Fibroblast of lung (primary cell): ENCODE results near the gene GPRASP2. TPM values are rescaled to one million over a fixed set of nuclear protein-coding genes. Genes with fewer than 3 reads are reported as not detected.

Experiments used
- DNase-seq, 2 donors: peaks; one replicate each; pipeline versions ENCODE4 v3.0.0 to v3.0.0-alpha.2; 2010; ENCODE audit warnings: low read depth in 2 of 2
- H2AFZ ChIP-seq: 2 replicates; pipeline ENCODE4 v1.5.1; 2012; ENCODE audit warnings: low read length, control low read depth, inconsistent platforms
- H3K27ac ChIP-seq: 2 replicates; pipeline ENCODE4 v1.5.1; 2011; ENCODE audit warnings: low read length, control low read depth; ENCODE audit not compliant: insufficient read depth
- H3K27me3 ChIP-seq: 2 replicates; pipeline ENCODE4 v1.5.1; 2011; ENCODE audit warnings: mild to moderate bottlenecking, low read length; ENCODE audit not compliant: control insufficient read depth, insufficient read depth
- H3K36me3 ChIP-seq: 2 replicates; pipeline ENCODE4 v1.5.1; 2011; ENCODE audit warnings: low read length; ENCODE audit not compliant: control insufficient read depth, insufficient read depth
- H3K4me1 ChIP-seq: 2 replicates; pipeline ENCODE4 v1.5.1; 2011; ENCODE audit warnings: low read length; ENCODE audit not compliant: control insufficient read depth, insufficient read depth; ENCODE audit errors: extremely low read depth
- H3K4me2 ChIP-seq: 2 replicates; pipeline ENCODE4 v1.5.1; 2011; ENCODE audit warnings: low read length, control low read depth; ENCODE audit not compliant: insufficient read depth; ENCODE audit errors: extremely low read depth
- H3K4me3 ChIP-seq, 4 experiments: fragments of 200-600 bp in 1 of 4; sonication (generic) in 1 of 4; replicated peaks in 1 of 4; 2 replicates each; pipeline ENCODE4 v1.5.1; 2011 to 2016; ENCODE audit warnings: low read length in 4 of 4, low read depth in 3 of 4, mild to moderate bottlenecking in 3 of 4, control low read depth in 2 of 4, inconsistent platforms in 1 of 4, mixed read lengths in 1 of 4; ENCODE audit not compliant: insufficient read depth in 1 of 4; ENCODE audit errors: control extremely low read depth in 1 of 4
- H3K79me2 ChIP-seq: 2 replicates; pipeline ENCODE4 v1.5.1; 2012; ENCODE audit warnings: mild to moderate bottlenecking, low read length, inconsistent platforms; ENCODE audit not compliant: control insufficient read depth, insufficient read depth
- H3K9ac ChIP-seq: 2 replicates; pipeline ENCODE4 v1.5.1; 2011; ENCODE audit warnings: mild to moderate bottlenecking, low read length, control low read depth; ENCODE audit not compliant: insufficient read depth
- H3K9me3 ChIP-seq: 2 replicates; pipeline ENCODE4 v1.5.1; 2012; ENCODE audit warnings: low read depth, low read length; ENCODE audit not compliant: control insufficient read depth, insufficient read depth
- H4K20me1 ChIP-seq: 2 replicates; pipeline ENCODE4 v1.5.1; 2011; ENCODE audit warnings: low read length; ENCODE audit not compliant: control insufficient read depth, insufficient read depth; ENCODE audit errors: extremely low read depth
- EZH2 ChIP-seq: IDR thresholded peaks from 2 replicates; pipeline ENCODE4 v1.5.1; 2012; ENCODE audit warnings: low read length, control low read depth, mild to moderate bottlenecking; ENCODE audit errors: missing control alignments
- polyA plus RNA-seq, 2 donors: library from polyadenylated mRNA; depleted of rRNA in 1 of 2; stranded (reverse) in 1 of 2; unstranded in 1 of 2; fragments of >200 nt; gene quantifications; 2 replicates each; pipeline ENCODE4 v1.2.1, GENCODE V29; 2011 to 2012; ENCODE audit warnings: missing spikeins in 1 of 2
- total RNA-seq: library from RNA; depleted of rRNA; stranded (reverse); fragments of >200 nt; gene quantifications from 2 replicates; pipeline ENCODE4 v1.2.1, GENCODE V29; 2014
- TF ChIP-seq, protein P1 (sequence below), 2 donors: IDR thresholded peaks in 1 of 2; conservative IDR thresholded peaks in 1 of 2; 1 replicate in 1 of 2; 2 replicates in 1 of 2; pipeline ENCODE4 v1.5.1; 2011 to 2012; ENCODE audit warnings: low read length in 2 of 2, control low read depth in 1 of 2, inconsistent platforms in 1 of 2, low read depth in 1 of 2, mild to moderate bottlenecking in 1 of 2

Gene GPRASP2
- total and polyA plus RNA-seq, 2 donors (not counting 1 experiment from before 2014, with no cell fraction given), result 8.8 to 24.6 TPM

DNA sequence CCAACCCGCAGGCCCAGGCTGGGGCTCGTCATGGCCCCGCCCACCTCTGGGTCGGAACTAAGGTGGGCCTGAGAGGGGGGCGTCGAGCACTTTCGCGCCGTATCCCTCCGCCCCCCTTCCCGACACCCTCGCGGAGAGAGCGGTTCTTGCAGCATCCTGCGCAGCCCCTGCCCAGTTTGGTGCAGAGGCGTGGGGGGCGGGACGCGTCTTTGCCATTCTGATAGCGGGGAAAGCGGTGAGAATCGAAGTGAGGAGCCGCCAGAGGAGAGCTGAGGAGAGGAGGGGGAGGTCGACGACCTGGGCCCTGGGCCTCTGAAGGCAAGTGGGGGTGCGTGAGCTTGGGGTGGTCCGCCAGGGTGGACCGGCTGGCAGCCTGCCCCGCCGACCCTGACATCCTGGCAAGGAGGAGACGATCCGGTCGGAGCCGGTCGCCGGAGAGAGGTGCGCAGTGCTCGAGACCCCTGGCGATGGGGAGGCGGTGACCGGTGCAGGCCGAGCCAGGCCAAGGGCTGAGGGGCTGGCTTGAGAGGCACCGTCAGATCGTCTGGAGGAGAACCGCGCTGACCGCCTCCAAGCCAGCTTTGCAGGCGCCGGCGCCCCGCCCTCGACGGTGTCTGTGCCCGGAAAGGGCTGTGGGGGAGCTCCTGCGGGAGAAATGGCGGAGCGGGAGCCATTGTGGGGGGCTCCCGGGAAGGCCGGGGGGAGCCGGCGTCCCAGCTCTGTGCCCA lies 33.8 kb downstream of the GPRASP2 start:
- Histone ChIP-seq H3K9ac (peak overlapping the region; percentile 23), H3K4me2 (peak overlapping the region; percentile 44), H3K79me2 (no peaks in the 10 kb centered on the region), H3K4me1 (no peaks in the 10 kb centered on the region), H4K20me1 (no peaks in the 10 kb centered on the region), H3K27ac (no peak overlapping the region), H3K4me3 (peak overlapping the region; percentile 41 to 66 (median 55)), H3K36me3 (no peaks in the 10 kb centered on the region), H3K9me3 (no peaks in the 10 kb centered on the region), H2AFZ (peak overlapping the region; percentile 20), H3K27me3 (no peaks in the 10 kb centered on the region)
- TF ChIP-seq, protein P1, sequence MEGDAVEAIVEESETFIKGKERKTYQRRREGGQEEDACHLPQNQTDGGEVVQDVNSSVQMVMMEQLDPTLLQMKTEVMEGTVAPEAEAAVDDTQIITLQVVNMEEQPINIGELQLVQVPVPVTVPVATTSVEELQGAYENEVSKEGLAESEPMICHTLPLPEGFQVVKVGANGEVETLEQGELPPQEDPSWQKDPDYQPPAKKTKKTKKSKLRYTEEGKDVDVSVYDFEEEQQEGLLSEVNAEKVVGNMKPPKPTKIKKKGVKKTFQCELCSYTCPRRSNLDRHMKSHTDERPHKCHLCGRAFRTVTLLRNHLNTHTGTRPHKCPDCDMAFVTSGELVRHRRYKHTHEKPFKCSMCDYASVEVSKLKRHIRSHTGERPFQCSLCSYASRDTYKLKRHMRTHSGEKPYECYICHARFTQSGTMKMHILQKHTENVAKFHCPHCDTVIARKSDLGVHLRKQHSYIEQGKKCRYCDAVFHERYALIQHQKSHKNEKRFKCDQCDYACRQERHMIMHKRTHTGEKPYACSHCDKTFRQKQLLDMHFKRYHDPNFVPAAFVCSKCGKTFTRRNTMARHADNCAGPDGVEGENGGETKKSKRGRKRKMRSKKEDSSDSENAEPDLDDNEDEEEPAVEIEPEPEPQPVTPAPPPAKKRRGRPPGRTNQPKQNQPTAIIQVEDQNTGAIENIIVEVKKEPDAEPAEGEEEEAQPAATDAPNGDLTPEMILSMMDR (conservative IDR thresholded peaks at IDR 0.05 in 1 of 2, IDR thresholded peaks at IDR 0.05 in 1 of 2; ENCODE audit: low read depth in 1 of 2, low read length in 2 of 2), result no peak
- no peak for TF ChIP-seq EZH2
- DNase-seq, result peak; percentile 10 to 22

DNA sequence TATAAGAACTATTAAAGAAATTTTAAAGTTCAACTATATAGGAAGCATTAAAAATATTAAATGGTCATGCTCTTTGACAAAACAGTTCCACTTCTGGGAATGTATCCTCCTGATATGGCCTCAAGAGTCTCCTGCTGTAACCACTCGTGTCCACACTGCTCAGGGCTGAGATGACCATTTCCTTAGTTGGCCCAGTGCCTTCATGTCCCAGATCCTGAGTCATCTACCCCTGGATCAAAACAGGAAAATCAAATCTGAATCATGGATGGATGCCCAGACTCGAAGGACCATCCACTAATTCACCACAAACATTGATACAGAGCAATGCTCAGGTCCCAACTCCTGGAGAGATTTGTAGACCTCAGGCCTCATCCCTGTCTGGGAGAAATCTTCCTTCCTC lies 53.0 kb downstream of the GPRASP2 start:
- no peaks in the 10 kb centered on the region for H3K36me3 ChIP-seq
- H3K79me2 ChIP-seq, result peaks cover 2% of the 10 kb centered on the region
- H3K4me2 ChIP-seq, result peak overlapping the region; percentile 35
- no peak overlapping the region for H2AFZ ChIP-seq
- DNase-seq, result peak; percentile 76 to 87
- H3K27me3 ChIP-seq, result no peaks in the 10 kb centered on the region
- H3K9me3 ChIP-seq, result no peaks in the 10 kb centered on the region
- TF ChIP-seq, protein P1 (conservative IDR thresholded peaks at IDR 0.05 in 1 of 2, IDR thresholded peaks at IDR 0.05 in 1 of 2; ENCODE audit: low read depth in 1 of 2, low read length in 2 of 2), result no peak
- TF ChIP-seq EZH2, result no peak
- H3K9ac ChIP-seq, result no peak overlapping the region
- H3K27ac ChIP-seq, result no peak overlapping the region
- no peaks in the 10 kb centered on the region for H4K20me1 ChIP-seq
- H3K4me3 ChIP-seq, result no peak overlapping the region
- peaks cover 7% of the 10 kb centered on the region for H3K4me1 ChIP-seq

DNA sequence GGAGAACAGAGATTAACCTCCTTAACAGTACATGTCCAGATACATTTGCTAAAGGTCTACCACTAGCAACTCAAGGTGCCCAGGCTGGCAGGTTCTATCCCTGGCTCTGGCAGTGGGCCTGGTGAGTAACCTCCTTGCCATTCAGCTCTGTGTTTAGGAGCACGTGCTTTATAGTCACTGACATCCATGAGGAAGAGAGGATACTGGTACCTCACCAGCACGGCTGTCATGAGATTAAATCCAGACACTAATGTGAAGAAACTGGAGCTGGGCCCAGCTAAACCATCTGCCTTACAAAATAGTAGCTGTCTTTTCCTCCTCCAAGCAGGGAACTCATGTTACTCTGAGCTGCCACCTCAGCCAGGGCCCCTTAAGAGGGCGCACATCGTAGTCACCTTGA lies 53.6 kb downstream of the GPRASP2 start:
- Histone ChIP-seq H3K9me3 (no peaks in the 10 kb centered on the region), H3K4me1 (peaks cover 7% of the 10 kb centered on the region), H3K27ac (peak overlapping the region; percentile 38), H3K4me3 (no peak overlapping the region), H3K36me3 (no peaks in the 10 kb centered on the region), H3K9ac (no peak overlapping the region), H3K4me2 (no peak overlapping the region), H3K27me3 (no peaks in the 10 kb centered on the region), H2AFZ (no peak overlapping the region), H4K20me1 (no peaks in the 10 kb centered on the region), H3K79me2 (peaks cover 2% of the 10 kb centered on the region)
- no peak for TF ChIP-seq EZH2
- TF ChIP-seq, protein P1 (conservative IDR thresholded peaks at IDR 0.05 in 1 of 2, IDR thresholded peaks at IDR 0.05 in 1 of 2; ENCODE audit: low read depth in 1 of 2, low read length in 2 of 2), result no peak
- peak; percentile 44 to 64 for DNase-seq
